ENCODE measurements around the gene PILRA. TPM values are rescaled to one million over a fixed set of nuclear protein-coding genes. Genes with fewer than 3 reads are reported as not detected.

PILRA gene
- total RNA-seq, 4 donors from 2014 or later, result 2.5 to 10.7 (median 4.7) TPM

DNA sequence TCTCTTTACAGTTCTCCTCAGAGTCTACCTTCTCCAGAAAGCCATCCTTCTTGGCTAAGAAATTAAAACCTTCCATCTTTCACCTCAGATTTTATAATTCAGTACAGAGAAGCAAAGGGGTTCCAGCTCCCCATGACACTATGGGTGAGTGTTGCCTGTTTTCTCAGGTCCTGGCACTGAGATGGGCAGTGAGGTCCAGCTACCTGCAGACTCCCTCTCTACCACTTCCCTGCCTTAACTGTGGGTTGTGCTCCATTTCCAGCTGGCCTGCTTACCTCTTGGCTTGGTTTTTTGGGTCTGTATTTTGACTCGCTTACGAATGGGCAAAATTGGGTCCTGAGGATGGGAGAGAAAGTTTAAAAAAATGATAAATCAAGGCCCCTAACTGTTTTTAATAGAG is 29.0 kb downstream of the PILRA start:
- TF ChIP-seq, protein P1, sequence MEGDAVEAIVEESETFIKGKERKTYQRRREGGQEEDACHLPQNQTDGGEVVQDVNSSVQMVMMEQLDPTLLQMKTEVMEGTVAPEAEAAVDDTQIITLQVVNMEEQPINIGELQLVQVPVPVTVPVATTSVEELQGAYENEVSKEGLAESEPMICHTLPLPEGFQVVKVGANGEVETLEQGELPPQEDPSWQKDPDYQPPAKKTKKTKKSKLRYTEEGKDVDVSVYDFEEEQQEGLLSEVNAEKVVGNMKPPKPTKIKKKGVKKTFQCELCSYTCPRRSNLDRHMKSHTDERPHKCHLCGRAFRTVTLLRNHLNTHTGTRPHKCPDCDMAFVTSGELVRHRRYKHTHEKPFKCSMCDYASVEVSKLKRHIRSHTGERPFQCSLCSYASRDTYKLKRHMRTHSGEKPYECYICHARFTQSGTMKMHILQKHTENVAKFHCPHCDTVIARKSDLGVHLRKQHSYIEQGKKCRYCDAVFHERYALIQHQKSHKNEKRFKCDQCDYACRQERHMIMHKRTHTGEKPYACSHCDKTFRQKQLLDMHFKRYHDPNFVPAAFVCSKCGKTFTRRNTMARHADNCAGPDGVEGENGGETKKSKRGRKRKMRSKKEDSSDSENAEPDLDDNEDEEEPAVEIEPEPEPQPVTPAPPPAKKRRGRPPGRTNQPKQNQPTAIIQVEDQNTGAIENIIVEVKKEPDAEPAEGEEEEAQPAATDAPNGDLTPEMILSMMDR (IDR thresholded peaks at IDR 0.05), result no peak
- TF ChIP-seq POLR2A (IDR thresholded peaks at IDR 0.05) (no peak), POLR2AphosphoS5 (IDR thresholded peaks at IDR 0.05) (no peak), EP300 (IDR thresholded peaks at IDR 0.05) (no peak)
- Histone ChIP-seq H3K36me3 (peaks cover 0 to 8% of the 10 kb centered on the region in 2 donors), H3K27ac (no peak overlapping the region), H3K9me3 (no peaks in the 10 kb centered on the region), H3K4me3 (no peak overlapping the region), H3K4me1 (no peaks in the 10 kb centered on the region), H3K27me3 (no peaks in the 10 kb centered on the region)
- no peak for ATAC-seq
- WGBS, 2 donors (ENCODE audit: low coverage in 1 of 2), result 80 to 100% methylated on average over 1 to 2 of the region's 2 CpGs

DNA sequence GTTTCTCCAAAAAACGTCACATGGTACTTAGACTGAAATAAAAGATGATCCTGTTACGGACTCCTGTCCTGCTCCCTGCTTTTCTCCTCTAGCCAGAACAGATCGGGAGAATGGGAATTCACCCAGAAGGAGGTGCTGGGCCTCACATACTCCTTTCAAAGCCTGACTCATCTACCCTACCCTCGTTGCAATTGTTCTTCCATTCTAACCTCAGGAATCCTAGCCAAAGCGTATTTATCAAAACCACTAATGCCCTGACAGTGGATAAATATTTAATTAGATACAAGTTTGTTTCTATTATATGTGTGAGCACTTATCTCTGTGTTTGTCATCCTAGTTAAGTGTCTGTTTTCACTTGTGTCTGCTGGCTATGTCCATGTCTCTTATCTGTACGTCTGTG is 33.5 kb downstream of the PILRA start:
- Histone ChIP-seq H3K4me3 (no peak overlapping the region), H3K27me3 (no peaks in the 10 kb centered on the region), H3K36me3 (peaks cover 0 to 12% of the 10 kb centered on the region in 2 donors), H3K9me3 (no peaks in the 10 kb centered on the region), H3K27ac (no peak overlapping the region), H3K4me1 (no peaks in the 10 kb centered on the region)
- TF ChIP-seq POLR2AphosphoS5 (IDR thresholded peaks at IDR 0.05), result no peak
- no peak for TF ChIP-seq EP300 (IDR thresholded peaks at IDR 0.05)
- no peak for TF ChIP-seq POLR2A (IDR thresholded peaks at IDR 0.05)
- TF ChIP-seq, protein P1 (IDR thresholded peaks at IDR 0.05), result no peak
- 46 to 65% methylated on average over 5 to 6 of the region's 6 CpGs for WGBS, 2 donors (ENCODE audit: low coverage in 1 of 2)
- no peak for ATAC-seq

DNA sequence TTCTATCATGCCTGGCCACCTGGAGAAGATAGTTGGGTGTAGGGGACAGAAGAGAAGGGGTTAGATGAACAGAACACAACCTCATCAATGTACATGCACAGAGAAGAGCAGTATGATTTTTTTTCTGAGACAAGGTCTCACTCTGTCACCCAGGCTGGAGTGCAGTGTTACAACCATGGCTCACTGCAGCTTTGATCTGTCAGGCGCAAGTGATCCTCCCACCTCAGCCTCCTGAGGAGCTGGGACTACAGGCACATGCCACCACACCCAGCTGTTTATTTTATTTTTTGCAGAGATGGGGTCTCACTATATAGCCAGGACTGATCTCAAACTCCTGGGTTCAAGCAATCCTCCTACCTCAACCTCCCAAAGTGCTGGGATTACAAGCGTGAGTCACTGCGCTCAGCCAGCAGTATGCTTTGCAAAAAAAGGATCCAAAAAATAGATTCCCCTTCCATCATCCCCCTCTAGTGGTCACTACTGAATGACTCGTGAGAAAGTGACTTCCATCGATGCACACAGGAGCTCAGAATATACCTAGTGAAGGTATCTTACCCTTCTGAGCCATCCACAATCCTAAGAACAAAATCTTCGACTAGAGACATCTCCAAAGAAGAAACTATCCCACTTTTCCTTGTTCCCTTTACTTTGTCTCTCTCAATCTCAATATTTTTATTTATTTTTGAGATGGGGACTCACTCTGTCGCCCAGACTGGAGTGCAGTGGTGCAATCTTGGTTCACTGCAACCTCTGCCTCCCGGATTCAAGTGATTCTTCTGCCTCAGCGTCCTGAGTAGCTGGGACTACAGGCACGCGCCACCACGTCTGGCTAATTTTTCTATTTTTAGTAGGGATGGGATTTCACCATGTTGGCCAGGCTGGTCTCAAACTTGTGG is 34.2 kb downstream of the PILRA start:
- no peak overlapping the region for H3K4me3 ChIP-seq
- peaks cover 0 to 9% of the 10 kb centered on the region in 2 donors for H3K36me3 ChIP-seq
- no peaks in the 10 kb centered on the region for H3K9me3 ChIP-seq
- WGBS, 2 donors (ENCODE audit: low coverage in 1 of 2), result 25 to 34% methylated on average over 5 to 10 of the region's 12 CpGs
- H3K4me1 ChIP-seq, result no peaks in the 10 kb centered on the region
- TF ChIP-seq EP300 (IDR thresholded peaks at IDR 0.05), result no peak
- TF ChIP-seq, protein P1 (IDR thresholded peaks at IDR 0.05), result peak; percentile 33 to 60 (median 52)
- H3K27ac ChIP-seq, result no peak overlapping the region
- peak; percentile 82 for ATAC-seq
- no peaks in the 10 kb centered on the region for H3K27me3 ChIP-seq

DNA sequence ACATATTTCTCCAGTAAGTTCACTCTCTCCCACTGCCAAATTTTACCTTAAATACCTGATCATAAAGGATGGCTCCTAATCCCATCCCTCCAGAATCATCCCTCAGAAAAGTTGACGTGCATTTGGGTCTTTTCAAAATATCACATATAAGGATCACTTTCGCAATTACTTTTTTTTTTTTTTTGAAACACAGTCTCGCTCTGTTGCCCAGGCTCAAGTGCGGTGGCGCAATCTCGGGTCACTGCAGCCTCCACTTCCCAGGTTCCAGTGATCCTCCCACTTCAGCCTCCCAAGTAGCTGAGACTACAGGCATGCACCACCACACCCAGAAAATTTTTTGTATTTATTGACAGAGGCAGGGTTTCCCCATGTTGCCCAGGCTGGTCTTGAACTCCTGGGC is 37.8 kb downstream of the PILRA start:
- 90 to 99% methylated on average over 2 to 6 of the region's 6 CpGs for WGBS, 2 donors (ENCODE audit: low coverage in 1 of 2)
- no peak overlapping the region for H3K27ac ChIP-seq
- no peak for ATAC-seq
- H3K27me3 ChIP-seq, result no peaks in the 10 kb centered on the region
- H3K9me3 ChIP-seq, result no peaks in the 10 kb centered on the region
- H3K36me3 ChIP-seq, result peaks cover 0 to 10% of the 10 kb centered on the region in 2 donors
- no peaks in the 10 kb centered on the region for H3K4me1 ChIP-seq
- TF ChIP-seq POLR2AphosphoS5 (IDR thresholded peaks at IDR 0.05) (no peak), EP300 (IDR thresholded peaks at IDR 0.05) (no peak), POLR2A (IDR thresholded peaks at IDR 0.05) (no peak)
- TF ChIP-seq, protein P1 (IDR thresholded peaks at IDR 0.05), result no peak
- no peak overlapping the region for H3K4me3 ChIP-seq

DNA sequence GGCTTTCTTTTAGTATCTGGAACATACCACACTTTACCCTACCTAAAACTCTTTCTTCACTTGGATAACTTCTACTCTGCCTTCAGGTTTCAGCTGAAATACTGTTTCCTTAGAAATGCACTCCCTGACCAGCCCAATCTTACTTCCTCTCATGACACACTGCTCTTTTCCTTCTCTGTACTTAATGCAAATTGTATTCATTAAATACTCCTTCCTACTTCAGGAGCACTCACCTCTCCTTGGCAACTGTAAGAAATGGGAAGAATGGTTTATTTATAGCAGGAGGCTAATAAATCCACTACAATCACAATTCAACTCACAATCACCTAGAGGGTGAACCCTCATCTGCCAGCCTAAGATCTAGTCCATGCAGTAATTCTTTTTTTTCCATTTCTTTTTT is 40.1 kb downstream of the PILRA start:
- Histone ChIP-seq H3K36me3 (peaks cover 0 to 14% of the 10 kb centered on the region in 2 donors), H3K9me3 (no peaks in the 10 kb centered on the region), H3K27me3 (no peaks in the 10 kb centered on the region), H3K27ac (no peak overlapping the region), H3K4me1 (no peaks in the 10 kb centered on the region), H3K4me3 (no peak overlapping the region)
- ATAC-seq, result no peak
- TF ChIP-seq POLR2AphosphoS5 (IDR thresholded peaks at IDR 0.05) (no peak), EP300 (IDR thresholded peaks at IDR 0.05) (no peak), POLR2A (IDR thresholded peaks at IDR 0.05) (no peak)
- TF ChIP-seq, protein P1 (IDR thresholded peaks at IDR 0.05), result no peak

Data from gastroesophageal sphincter (tissue), 4 donors.